CD4-positive, alpha-beta memory T cell (primary cell): ENCODE results near the gene MEF2D. TPM values are rescaled to one million over a fixed set of nuclear protein-coding genes. Genes with fewer than 3 reads are reported as not detected.

ENCODE experiments used
- CTCF ChIA-PET: fragments of 350-600 bp; sonication (Branson Sonifier 250); formaldehyde crosslinking; loops from one replicate; lab custom pipeline; 2021; ENCODE audit warnings: inconsistent platforms; ENCODE audit not compliant: partially characterized antibody; lab: Charles Lee
- POLR2A ChIA-PET: fragments of 350-600 bp; sonication (Branson Sonifier 250); formaldehyde crosslinking; loops from one replicate; lab custom pipeline; 2021; ENCODE audit not compliant: partially characterized antibody; lab: Charles Lee
- DNase-seq, 5 donors: peaks; one replicate each; pipeline versions ENCODE4 v3.0.0 to v3.0.0-alpha.2; 2020 to 2022; ENCODE audit warnings: mixed read lengths in 1 of 5
- H3K27ac ChIP-seq: one replicate; pipeline ENCODE4 v1.7.0; 2013; ENCODE audit warnings: low read depth, low read length
- H3K27me3 ChIP-seq: 2 replicates; pipeline ENCODE4 v1.7.0; 2013; ENCODE audit warnings: mild to moderate bottlenecking, low read length, moderate library complexity; ENCODE audit not compliant: insufficient read depth
- H3K36me3 ChIP-seq: 2 replicates; pipeline ENCODE4 v1.7.0; 2013; ENCODE audit warnings: mild to moderate bottlenecking, low read length, moderate library complexity; ENCODE audit not compliant: insufficient read depth
- H3K4me1 ChIP-seq: 2 replicates; pipeline ENCODE4 v1.7.0; 2013; ENCODE audit warnings: mild to moderate bottlenecking, low read length, moderate library complexity; ENCODE audit not compliant: insufficient read depth
- H3K4me3 ChIP-seq, 2 donors: one replicate each; pipeline ENCODE4 v1.7.0; 2013; ENCODE audit warnings: low read length in 2 of 2, mild to moderate bottlenecking in 1 of 2
- H3K9me3 ChIP-seq, 2 donors: one replicate each; pipeline ENCODE4 v1.7.0; 2013; ENCODE audit warnings: low read length in 2 of 2, control low read depth in 1 of 2; ENCODE audit not compliant: control insufficient read depth in 1 of 2
- H3K27ac Mint-ChIP-seq, 7 donors: one replicate each; pipeline ENCODE4 v1.8.0; 2020 to 2021; ENCODE audit warnings: mixed read lengths in 7 of 7, mild to moderate bottlenecking in 6 of 7, inconsistent platforms in 3 of 7, moderate library complexity in 3 of 7
- H3K27me3 Mint-ChIP-seq, 2 donors: one replicate each; pipeline ENCODE4 v1.8.0; 2020 to 2021; ENCODE audit warnings: mixed read lengths in 2 of 2
- H3K36me3 Mint-ChIP-seq, 2 donors: one replicate each; pipeline ENCODE4 v1.8.0; 2020 to 2021; ENCODE audit warnings: mixed read lengths in 2 of 2, inconsistent platforms in 1 of 2, mild to moderate bottlenecking in 1 of 2
- H3K4me1 Mint-ChIP-seq, 4 donors: one replicate each; pipeline ENCODE4 v1.8.0; 2020 to 2021; ENCODE audit warnings: mixed read lengths in 4 of 4, mild to moderate bottlenecking in 1 of 4
- H3K4me3 Mint-ChIP-seq, 8 donors: one replicate each; pipeline ENCODE4 v1.8.0; 2020 to 2021; ENCODE audit warnings: mixed read lengths in 8 of 8, mild to moderate bottlenecking in 7 of 8, moderate library complexity in 6 of 8, inconsistent platforms in 3 of 8
- H3K9me3 Mint-ChIP-seq, 8 donors: one replicate each; pipeline ENCODE4 v1.8.0; 2020 to 2021; ENCODE audit warnings: mixed read lengths in 8 of 8, mild to moderate bottlenecking in 5 of 8, inconsistent platforms in 3 of 8, moderate library complexity in 1 of 8
- intact Hi-C: fragments of 100-400 bp; cut with micrococcal nuclease; formaldehyde crosslinking; loops from one replicate; pipeline ENCODE4 v1.15.1; 2023
- polyA plus RNA-seq, 2 donors: library from polyadenylated mRNA; unstranded; fragments of 300-500 nt; fragmentation: Illumina TruSeq; gene quantifications; one replicate each; pipeline ENCODE4 v1.2.3, GENCODE V29; 2021
- total RNA-seq, 2 experiments: library from RNA; stranded (reverse); gene quantifications; one replicate each; pipeline ENCODE4 v1.2.3, GENCODE V29; 2021

Gene MEF2D
- total and polyA plus RNA-seq, 4 experiments from 2014 or later, result 4.2 to 69.6 (median 39.4) TPM

DNA sequence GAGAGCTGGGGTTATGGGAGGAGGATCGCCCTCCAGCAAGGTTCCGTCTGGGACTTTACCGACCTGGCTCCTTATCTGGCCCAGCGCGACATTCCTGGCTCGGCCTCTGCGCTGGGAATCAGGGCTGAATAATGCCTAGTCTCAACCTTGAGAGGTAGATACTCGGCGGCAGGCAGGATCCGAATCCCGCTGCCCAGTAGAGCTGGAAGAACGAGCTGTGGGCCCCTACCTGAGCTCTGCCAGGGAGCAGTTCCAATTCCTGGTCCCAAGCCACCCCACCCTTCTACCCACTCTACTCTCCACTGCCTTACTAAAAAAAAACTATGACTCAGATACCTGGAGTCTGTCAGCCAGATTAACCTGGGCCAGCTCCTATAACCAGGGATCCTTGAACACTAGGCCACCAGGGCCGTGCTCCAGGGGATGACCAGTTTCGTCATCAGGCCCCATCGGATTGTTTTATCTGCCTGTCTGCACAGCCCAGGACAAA lies 77.9 kb downstream of the MEF2D start:
- H3K4me3 Mint-ChIP-seq, result peak overlapping the region in 5 of 8 donors; percentile 14 to 94 (median 73)
- CTCF ChIA-PET, result interaction anchor here (1.8 to 4.1 kb wide), 2 partner anchors 23 to 37 kb away, joined by 8 to 18 read pairs; no protein-coding TSS in a partner anchor

DNA sequence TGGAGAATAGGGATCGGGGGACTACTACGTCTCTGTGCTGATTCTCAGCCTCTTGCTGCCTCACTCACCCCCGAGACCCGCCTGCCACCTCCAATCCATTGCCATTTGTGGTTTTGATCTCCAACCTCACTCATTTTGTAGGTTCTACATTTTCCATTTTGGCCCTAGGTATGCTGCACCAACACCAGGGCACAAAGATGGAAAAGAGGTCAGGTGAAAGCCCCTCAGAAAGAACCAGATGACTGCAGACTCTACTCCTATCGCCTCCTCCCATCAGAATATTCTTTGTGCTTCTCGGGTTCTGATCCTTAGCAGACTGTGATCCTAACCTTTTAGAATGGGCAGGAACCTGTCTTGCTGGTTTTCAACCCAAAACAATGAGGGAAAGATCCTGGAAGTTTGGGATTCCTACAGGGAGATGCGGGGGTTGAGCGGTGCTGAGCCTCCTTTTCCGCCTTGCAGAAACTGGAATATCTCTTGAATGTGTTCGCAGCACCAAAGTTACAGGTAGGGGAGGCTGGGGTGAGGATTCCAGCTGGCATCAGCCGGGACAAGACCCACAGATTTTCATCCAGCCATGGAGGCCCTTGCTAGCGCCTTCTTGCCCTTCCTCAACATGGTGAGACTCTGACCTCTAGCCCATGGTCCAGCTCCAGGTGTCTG lies 78.5 kb downstream of the MEF2D start:
- H3K27ac ChIP-seq, result no peak overlapping the region
- peaks cover 33 to 49% of the 10 kb centered on the region in 2 donors for H3K27me3 Mint-ChIP-seq
- H3K36me3 Mint-ChIP-seq, result peaks cover 0 to 5% of the 10 kb centered on the region in 2 donors
- peaks cover 13 to 37% (median 23%) of the 10 kb centered on the region in 4 donors for H3K4me1 Mint-ChIP-seq
- no peaks in the 10 kb centered on the region for H3K36me3 ChIP-seq
- peaks cover 50% of the 10 kb centered on the region for H3K27me3 ChIP-seq
- peaks cover 0 to 1% (median 0%) of the 10 kb centered on the region in 8 donors for H3K9me3 Mint-ChIP-seq
- ChIA-PET POLR2A (interaction anchor here (0.6 to 1.6 kb wide), 3 partner anchors 13 to 20 kb away, joined by 3 to 5 read pairs (median 4); no protein-coding TSS in a partner anchor), CTCF (interaction anchor here (1.0 to 4.1 kb wide), 3 partner anchors 24 to 36 kb away, joined by 3 to 18 read pairs (median 8); no protein-coding TSS in a partner anchor)
- peaks cover 33% of the 10 kb centered on the region for H3K4me1 ChIP-seq
- no peak for DNase-seq
- intact Hi-C loops, result loop anchor here (1.0 to 5.0 kb wide), 3 partner anchors 17 to 83 kb away; no protein-coding TSS in a partner anchor
- peak overlapping the region; percentile 73 to 94 (median 80) for H3K4me3 Mint-ChIP-seq
- H3K9me3 ChIP-seq, result no peaks in the 10 kb centered on the region
- peak overlapping the region in 6 of 7 donors; percentile 17 to 83 (median 60) for H3K27ac Mint-ChIP-seq
- H3K4me3 ChIP-seq, result peak overlapping the region in 1 of 2 donors; percentile 71

More for the DNA sequence above, 77.9 kb downstream of the MEF2D start:
- POLR2A ChIA-PET, result interaction anchor here (1.6 kb wide), 2 partner anchors 12 to 20 kb away, joined by 4 to 5 read pairs; no protein-coding TSS in a partner anchor
- H3K27me3 Mint-ChIP-seq, result peaks cover 31 to 52% of the 10 kb centered on the region in 2 donors
- H3K9me3 ChIP-seq, result no peaks in the 10 kb centered on the region
- peaks cover 33% of the 10 kb centered on the region for H3K4me1 ChIP-seq
- DNase-seq, result no peak
- H3K4me3 ChIP-seq, result no peak overlapping the region
- H3K4me1 Mint-ChIP-seq, result peaks cover 13 to 37% (median 23%) of the 10 kb centered on the region in 4 donors
- H3K27ac Mint-ChIP-seq, result no peak overlapping the region
- H3K9me3 Mint-ChIP-seq, result peaks cover 0 to 1% (median 0%) of the 10 kb centered on the region in 8 donors
- intact Hi-C loops, result loop anchor here (5.0 kb wide), 1 partner anchor 35 kb away; no protein-coding TSS in a partner anchor
- peaks cover 49% of the 10 kb centered on the region for H3K27me3 ChIP-seq
- peaks cover 0 to 5% of the 10 kb centered on the region in 2 donors for H3K36me3 Mint-ChIP-seq
- no peaks in the 10 kb centered on the region for H3K36me3 ChIP-seq
- H3K27ac ChIP-seq, result no peak overlapping the region

DNA sequence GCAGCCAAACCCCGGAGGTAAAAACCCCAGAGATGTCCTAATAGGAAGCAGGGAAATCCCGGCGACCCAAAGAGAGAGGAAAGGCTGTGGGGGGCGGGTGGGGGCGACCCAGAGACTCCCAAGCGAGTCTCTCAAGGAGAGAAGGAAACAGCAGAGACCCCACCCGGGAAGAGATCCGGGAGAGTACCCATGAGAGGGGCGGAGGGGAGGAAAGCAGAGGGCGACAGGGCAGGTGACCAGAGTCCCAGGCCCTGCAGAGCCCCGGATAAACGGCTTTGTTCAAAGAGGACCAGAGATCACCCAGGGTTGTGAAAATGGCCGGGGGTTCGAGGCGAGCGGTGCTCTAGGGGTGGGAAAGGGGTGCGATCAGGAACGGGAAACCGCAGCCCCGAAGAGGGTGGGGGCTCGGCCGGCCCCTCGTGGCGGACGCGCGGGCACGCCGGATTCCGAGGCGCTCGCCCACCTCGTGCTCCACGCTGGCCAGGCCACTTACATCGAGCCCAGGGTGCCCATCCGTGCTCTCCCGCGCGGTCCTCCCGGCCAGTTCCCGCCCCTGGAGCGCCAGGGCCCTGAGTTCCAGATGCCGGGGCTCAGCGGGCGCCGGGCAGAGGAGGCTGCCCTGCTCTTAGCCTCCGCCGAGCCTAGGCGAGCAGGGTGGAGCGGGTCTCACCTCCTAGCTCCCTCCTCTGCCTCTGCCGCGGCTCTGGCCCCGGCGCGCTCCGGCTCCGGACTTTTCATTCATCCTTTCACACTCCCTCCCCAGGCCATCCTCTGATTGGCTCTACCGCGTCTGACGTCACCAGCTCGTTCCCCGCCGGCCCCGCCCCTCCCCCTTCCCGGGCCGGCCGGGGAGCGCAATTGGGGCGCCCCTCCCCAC lies 79.3 kb downstream of the MEF2D start:
- POLR2A ChIA-PET, result interaction anchor here (0.6 to 1.6 kb wide), 4 partner anchors 13 to 180 kb away, joined by 3 to 5 read pairs (median 4); partner anchors contain the start of gene GPATCH4
- Mint-ChIP-seq H3K36me3 (peaks cover 0 to 5% of the 10 kb centered on the region in 2 donors), H3K4me1 (peaks cover 13 to 37% (median 23%) of the 10 kb centered on the region in 4 donors), H3K27me3 (peaks cover 31 to 43% of the 10 kb centered on the region in 2 donors), H3K4me3 (peak overlapping the region; percentile 88 to 99 (median 90)), H3K27ac (peak overlapping the region; percentile 17 to 83 (median 52)), H3K9me3 (peaks cover 0 to 1% (median 0%) of the 10 kb centered on the region in 8 donors)
- H3K4me1 ChIP-seq, result peaks cover 33% of the 10 kb centered on the region
- CTCF ChIA-PET, result interaction anchor here (1.0 kb wide), 1 partner anchor 25 kb away, joined by 3 read pairs; no protein-coding TSS in a partner anchor
- no peak overlapping the region for H3K27ac ChIP-seq
- intact Hi-C loops, result loop anchor here (1.0 to 5.0 kb wide), 3 partner anchors 18 to 84 kb away; no protein-coding TSS in a partner anchor
- H3K4me3 ChIP-seq, result peak overlapping the region; percentile 23 to 71
- peaks cover 47% of the 10 kb centered on the region for H3K27me3 ChIP-seq
- H3K9me3 ChIP-seq, result no peaks in the 10 kb centered on the region
- no peaks in the 10 kb centered on the region for H3K36me3 ChIP-seq
- peak; percentile 54 to 70 (median 63) for DNase-seq

DNA sequence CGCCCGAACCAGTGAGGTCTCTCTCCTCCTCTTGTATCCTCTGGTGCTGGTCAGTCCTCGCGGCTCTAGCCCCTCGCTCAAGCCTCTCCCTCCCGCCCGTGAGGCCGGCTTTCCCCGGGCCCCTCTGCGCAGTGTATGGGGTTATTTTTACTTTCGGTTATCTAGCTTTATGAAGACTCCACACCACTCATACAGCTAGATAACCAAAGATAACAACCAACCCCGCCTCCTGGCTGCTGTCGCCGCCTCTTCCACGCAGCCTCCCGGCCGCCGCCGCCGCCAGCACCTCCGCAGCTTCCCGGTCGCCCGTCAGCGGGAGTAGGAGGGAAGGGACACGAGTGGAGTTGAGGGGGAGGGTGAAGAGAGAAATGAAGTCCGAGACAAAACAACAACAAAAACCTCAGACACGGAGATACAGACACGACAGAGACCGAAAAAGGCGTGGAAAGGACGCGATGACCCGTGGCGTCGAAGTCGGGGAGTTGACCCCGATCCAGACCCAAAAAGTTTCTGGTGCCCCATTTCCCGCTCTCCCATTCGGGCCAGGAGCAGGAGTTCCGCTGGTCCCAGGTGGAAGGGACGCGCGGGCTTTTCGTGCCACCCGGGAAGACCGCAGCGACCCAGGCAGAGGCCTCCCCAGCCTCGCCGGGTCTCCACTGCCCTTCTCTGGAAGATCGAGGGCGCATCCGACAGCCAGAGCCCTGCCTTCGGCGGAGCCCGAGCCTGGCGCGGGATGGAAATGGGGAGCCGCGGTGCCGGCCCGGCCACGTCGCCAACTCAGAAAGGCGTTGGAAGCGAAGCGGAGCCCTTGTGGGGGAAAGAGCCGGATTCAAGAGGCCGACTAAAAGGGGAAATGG lies 80.1 kb downstream of the MEF2D start:
- H3K27me3 ChIP-seq, result peaks cover 47% of the 10 kb centered on the region
- H3K27ac Mint-ChIP-seq, result peak overlapping the region; percentile 78 to 94 (median 89)
- peak; percentile 54 to 70 (median 64) for DNase-seq
- intact Hi-C loops, result loop anchor here (1.0 to 5.0 kb wide), 3 partner anchors 18 to 85 kb away; no protein-coding TSS in a partner anchor
- ChIA-PET CTCF (interaction anchor here (1.2 to 4.8 kb wide), 5 partner anchors 11 to 182 kb away, joined by 3 to 25 read pairs (median 5); no protein-coding TSS in a partner anchor), POLR2A (interaction anchor here (1.0 to 1.2 kb wide), 2 partner anchors 25 to 35 kb away, joined by 3 to 5 read pairs; no protein-coding TSS in a partner anchor)
- no peaks in the 10 kb centered on the region for H3K9me3 ChIP-seq
- H3K9me3 Mint-ChIP-seq, result peaks cover 0 to 1% (median 0%) of the 10 kb centered on the region in 8 donors
- H3K4me1 Mint-ChIP-seq, result peaks cover 13 to 37% (median 23%) of the 10 kb centered on the region in 4 donors
- H3K4me3 Mint-ChIP-seq, result peak overlapping the region; percentile 88 to 99 (median 90)
- peaks cover 0 to 5% of the 10 kb centered on the region in 2 donors for H3K36me3 Mint-ChIP-seq
- peak overlapping the region; percentile 71 to 86 for H3K4me3 ChIP-seq
- no peak overlapping the region for H3K27ac ChIP-seq
- H3K27me3 Mint-ChIP-seq, result peaks cover 27 to 40% of the 10 kb centered on the region in 2 donors
- peaks cover 33% of the 10 kb centered on the region for H3K4me1 ChIP-seq
- H3K36me3 ChIP-seq, result no peaks in the 10 kb centered on the region

DNA sequence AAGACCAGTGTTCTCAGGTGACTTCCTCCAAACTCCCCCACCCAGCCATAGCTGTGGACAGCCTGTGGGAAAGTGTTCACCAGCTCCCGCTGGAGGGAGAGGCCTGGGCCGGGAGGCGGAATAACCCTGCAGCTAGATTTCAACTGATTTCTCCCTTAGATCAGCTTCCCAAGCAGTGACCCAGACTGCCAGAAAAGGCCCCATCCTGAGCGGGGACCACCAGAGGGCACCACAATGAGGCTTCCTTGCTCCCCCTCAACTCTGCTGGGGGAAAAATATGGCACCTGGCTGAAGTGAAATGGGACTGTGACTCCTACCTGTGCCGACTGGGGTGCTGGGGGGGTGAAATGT lies 80.7 kb downstream of the MEF2D start:
- ChIA-PET POLR2A (interaction anchor here (1.0 to 1.2 kb wide), 2 partner anchors 26 to 34 kb away, joined by 3 to 5 read pairs; no protein-coding TSS in a partner anchor), CTCF (interaction anchor here (1.2 to 4.8 kb wide), 5 partner anchors 11 to 183 kb away, joined by 3 to 25 read pairs (median 5); no protein-coding TSS in a partner anchor)
- Mint-ChIP-seq H3K4me3 (peak overlapping the region; percentile 88 to 99 (median 90)), H3K27ac (peak overlapping the region in 6 of 7 donors; percentile 71 to 94 (median 84)), H3K4me1 (peaks cover 13 to 37% (median 23%) of the 10 kb centered on the region in 4 donors), H3K9me3 (peaks cover 0 to 1% (median 0%) of the 10 kb centered on the region in 8 donors), H3K36me3 (peaks cover 0 to 5% of the 10 kb centered on the region in 2 donors), H3K27me3 (peaks cover 28 to 42% of the 10 kb centered on the region in 2 donors)
- H3K27ac ChIP-seq, result no peak overlapping the region
- H3K4me3 ChIP-seq, result peak overlapping the region; percentile 71 to 86
- peaks cover 47% of the 10 kb centered on the region for H3K27me3 ChIP-seq
- H3K36me3 ChIP-seq, result no peaks in the 10 kb centered on the region
- peaks cover 33% of the 10 kb centered on the region for H3K4me1 ChIP-seq
- no peaks in the 10 kb centered on the region for H3K9me3 ChIP-seq
- DNase-seq, result peak in 2 of 5 donors; percentile 27 to 38
- intact Hi-C loops, result loop anchor here (2.0 to 5.0 kb wide), 2 partner anchors 19 to 37 kb away; no protein-coding TSS in a partner anchor
